Liver (tissue), 3 donors: ENCODE measurements around the gene APBA3.

Source experiments
- CTCF ChIP-seq: fragments of 150-350 bp; IDR thresholded peaks from 2 replicates; pipeline ENCODE4 v1.5.1; 2017; ENCODE audit warnings: improper control_type of control experiment, low read depth, low read length; ENCODE audit not compliant: missing input control
- EGR1 ChIP-seq, 2 donors: IDR thresholded peaks; 2 replicates each; pipeline ENCODE4 v1.6.1; 2016 to 2018; ENCODE audit warnings: antibody characterized with exemption in 2 of 2, low read depth in 2 of 2
- TAF1 ChIP-seq: conservative IDR thresholded peaks from 2 replicates; pipeline ENCODE4 v1.6.1; 2016; ENCODE audit warnings: antibody characterized with exemption, mild to moderate bottlenecking
- donor health status: healthy.
- donor health status: healthy.

GRCh38 chr19:3769494-3769893 is 8.0 kb upstream of the APBA3 start:
- TF ChIP-seq TAF1 = no peak
- no peak for TF ChIP-seq CTCF
- TF ChIP-seq EGR1 (IDR thresholded peaks at IDR 0.05; ENCODE audit: low read depth in 2 of 2) = no peak
